Loucy (cell line): ENCODE measurements around the gene SLC50A1.

Experiments used
- H2AFZ ChIP-seq: fragments of 200-600 bp; sonication (generic); 2 replicates; pipeline ENCODE4 v1.6.0; 2016; ENCODE audit warnings: antibody characterized with exemption, mild to moderate bottlenecking, low read length, moderate library complexity
- H3F3A ChIP-seq: fragments of 200-600 bp; 2 replicates; pipeline ENCODE4 v1.6.0; 2016; ENCODE audit warnings: antibody characterized with exemption, low read depth, mild to moderate bottlenecking
- H3K27me3 ChIP-seq: fragments of 200-600 bp; sonication (generic); 2 replicates; pipeline ENCODE4 v1.6.1; 2014; ENCODE audit warnings: low read length, mild to moderate bottlenecking; ENCODE audit not compliant: insufficient read depth, poor library complexity, severe bottlenecking
- H3K36me3 ChIP-seq: fragments of 200-600 bp; sonication (generic); 2 replicates; pipeline ENCODE4 v1.6.1; 2016; ENCODE audit warnings: low read length; ENCODE audit not compliant: insufficient read depth
- H3K4me1 ChIP-seq: fragments of 200-600 bp; sonication (generic); 2 replicates; pipeline ENCODE4 v1.5.1; 2014; ENCODE audit warnings: low read length, mild to moderate bottlenecking; ENCODE audit not compliant: insufficient read depth, poor library complexity, severe bottlenecking
- H3K4me2 ChIP-seq: fragments of 200-600 bp; sonication (generic); 2 replicates; pipeline ENCODE4 v1.6.0; 2014; ENCODE audit warnings: antibody characterized with exemption, low read length, low read depth, mild to moderate bottlenecking; ENCODE audit not compliant: poor library complexity, severe bottlenecking
- H3K4me3 ChIP-seq: fragments of 200-600 bp; sonication (generic); 2 replicates; pipeline ENCODE4 v1.5.1; 2014; ENCODE audit warnings: low read length, mild to moderate bottlenecking, mixed read lengths; ENCODE audit not compliant: poor library complexity, severe bottlenecking
- H3K79me2 ChIP-seq: fragments of 200-600 bp; sonication (generic); 2 replicates; pipeline ENCODE4 v1.6.1; 2014; ENCODE audit warnings: low read length; ENCODE audit not compliant: insufficient read depth
- H3K9ac ChIP-seq: fragments of 200-600 bp; sonication (generic); 2 replicates; pipeline ENCODE4 v1.6.0; 2014; ENCODE audit warnings: mild to moderate bottlenecking, low read depth, low read length, moderate library complexity; ENCODE audit not compliant: poor library complexity, severe bottlenecking
- H3K9me2 ChIP-seq: fragments of 200-600 bp; sonication (generic); replicated peaks from 2 replicates; pipeline ENCODE4 v1.6.1; 2016; ENCODE audit warnings: low read depth, low read length, mixed read lengths
- H3K9me3 ChIP-seq: fragments of 200-600 bp; sonication (generic); 2 replicates; pipeline ENCODE4 v1.6.1; 2014; ENCODE audit warnings: mild to moderate bottlenecking, antibody characterized with exemption, low read length, low read depth; ENCODE audit not compliant: insufficient read depth
- H4K20me1 ChIP-seq: fragments of 200-600 bp; sonication (generic); 2 replicates; pipeline ENCODE4 v1.6.0; 2014; ENCODE audit warnings: antibody characterized with exemption, low read length, mild to moderate bottlenecking; ENCODE audit not compliant: insufficient read depth, poor library complexity, severe bottlenecking
- EZH2phosphoT487 ChIP-seq: fragments of 200-600 bp; IDR thresholded peaks from 2 replicates; pipeline ENCODE4 v1.6.1; 2018; ENCODE audit warnings: antibody characterized with exemption, mild to moderate bottlenecking, moderate library complexity, borderline replicate concordance
- TF ChIP-seq, protein P1 (sequence below): fragments of 200-600 bp; sonication (generic); conservative IDR thresholded peaks from 2 replicates; pipeline ENCODE4 v1.5.1; 2014; ENCODE audit warnings: mild to moderate bottlenecking, antibody characterized with exemption, low read length

SLC50A1 gene

DNA sequence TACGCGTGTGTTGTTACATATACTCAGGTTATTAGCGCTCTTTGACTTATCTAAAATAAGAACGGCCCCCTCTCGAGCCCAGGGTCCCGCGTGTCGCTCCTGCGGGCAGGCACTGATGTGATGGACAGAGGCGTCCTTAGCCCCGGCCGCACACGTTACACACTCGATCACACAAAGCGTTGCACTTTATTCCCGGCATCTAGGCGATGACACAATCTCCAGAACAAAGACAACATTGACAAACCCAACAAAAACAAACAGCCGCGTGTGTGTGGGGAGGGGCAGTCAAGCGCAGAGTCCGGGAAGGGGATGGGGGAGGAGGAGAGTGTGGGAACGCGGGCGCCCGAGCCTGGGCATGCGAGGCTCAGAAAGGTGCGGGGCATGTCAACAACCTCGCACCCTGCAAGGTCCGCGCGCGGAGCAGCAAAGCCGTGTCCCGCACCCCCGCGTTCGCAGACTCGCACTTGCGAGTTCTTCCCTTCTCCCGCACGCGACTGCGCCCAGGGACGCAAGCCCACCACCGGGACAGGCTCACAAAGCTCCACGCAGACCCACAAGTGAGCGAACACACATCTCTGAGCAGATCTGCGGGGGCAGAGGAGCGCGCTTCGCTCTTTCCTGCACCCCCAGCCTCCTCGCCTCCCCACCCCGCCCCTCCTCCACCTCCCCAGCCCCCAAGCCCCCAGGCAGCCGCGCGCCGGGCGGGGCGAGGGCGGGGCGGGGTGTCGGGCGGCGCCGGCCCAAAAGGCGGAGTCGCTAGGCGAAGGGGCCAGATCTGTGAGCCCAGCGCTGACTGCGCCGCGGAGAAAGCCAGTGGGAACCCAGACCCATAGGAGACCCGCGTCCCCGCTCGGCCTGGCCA, 8.3 kb upstream of the SLC50A1 start, which contains the start of gene EFNA1:
Gene EFNA1, plus strand, starts transcription at position 772 of the 862 bp plus-strand sequence. CDS start 102 bp downstream, outside the sequence.
- H3K4me3 ChIP-seq, result peak within 1 kb of the TSS; percentile 67
- no peaks in the 10 kb centered on the region for H3F3A ChIP-seq
- H3K4me2 ChIP-seq, result peak within 1 kb of the TSS; percentile 74
- peaks cover 19% of the 10 kb centered on the region for H3K27me3 ChIP-seq
- H3K4me1 ChIP-seq, result peaks cover 25% of the 10 kb centered on the region
- peak within 1 kb of the TSS; percentile 71 for H2AFZ ChIP-seq
- H3K36me3 ChIP-seq, result no peaks in the 10 kb centered on the region
- TF ChIP-seq EZH2phosphoT487, result no peak
- TF ChIP-seq, protein P1, sequence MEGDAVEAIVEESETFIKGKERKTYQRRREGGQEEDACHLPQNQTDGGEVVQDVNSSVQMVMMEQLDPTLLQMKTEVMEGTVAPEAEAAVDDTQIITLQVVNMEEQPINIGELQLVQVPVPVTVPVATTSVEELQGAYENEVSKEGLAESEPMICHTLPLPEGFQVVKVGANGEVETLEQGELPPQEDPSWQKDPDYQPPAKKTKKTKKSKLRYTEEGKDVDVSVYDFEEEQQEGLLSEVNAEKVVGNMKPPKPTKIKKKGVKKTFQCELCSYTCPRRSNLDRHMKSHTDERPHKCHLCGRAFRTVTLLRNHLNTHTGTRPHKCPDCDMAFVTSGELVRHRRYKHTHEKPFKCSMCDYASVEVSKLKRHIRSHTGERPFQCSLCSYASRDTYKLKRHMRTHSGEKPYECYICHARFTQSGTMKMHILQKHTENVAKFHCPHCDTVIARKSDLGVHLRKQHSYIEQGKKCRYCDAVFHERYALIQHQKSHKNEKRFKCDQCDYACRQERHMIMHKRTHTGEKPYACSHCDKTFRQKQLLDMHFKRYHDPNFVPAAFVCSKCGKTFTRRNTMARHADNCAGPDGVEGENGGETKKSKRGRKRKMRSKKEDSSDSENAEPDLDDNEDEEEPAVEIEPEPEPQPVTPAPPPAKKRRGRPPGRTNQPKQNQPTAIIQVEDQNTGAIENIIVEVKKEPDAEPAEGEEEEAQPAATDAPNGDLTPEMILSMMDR, result no peak
- no peaks in the 10 kb centered on the region for H3K9me3 ChIP-seq
- no peaks in the 10 kb centered on the region for H3K79me2 ChIP-seq
- H3K9ac ChIP-seq, result peak within 1 kb of the TSS; percentile 47
- no peaks in the 10 kb centered on the region for H4K20me1 ChIP-seq
- no peaks in the 10 kb centered on the region for H3K9me2 ChIP-seq

DNA sequence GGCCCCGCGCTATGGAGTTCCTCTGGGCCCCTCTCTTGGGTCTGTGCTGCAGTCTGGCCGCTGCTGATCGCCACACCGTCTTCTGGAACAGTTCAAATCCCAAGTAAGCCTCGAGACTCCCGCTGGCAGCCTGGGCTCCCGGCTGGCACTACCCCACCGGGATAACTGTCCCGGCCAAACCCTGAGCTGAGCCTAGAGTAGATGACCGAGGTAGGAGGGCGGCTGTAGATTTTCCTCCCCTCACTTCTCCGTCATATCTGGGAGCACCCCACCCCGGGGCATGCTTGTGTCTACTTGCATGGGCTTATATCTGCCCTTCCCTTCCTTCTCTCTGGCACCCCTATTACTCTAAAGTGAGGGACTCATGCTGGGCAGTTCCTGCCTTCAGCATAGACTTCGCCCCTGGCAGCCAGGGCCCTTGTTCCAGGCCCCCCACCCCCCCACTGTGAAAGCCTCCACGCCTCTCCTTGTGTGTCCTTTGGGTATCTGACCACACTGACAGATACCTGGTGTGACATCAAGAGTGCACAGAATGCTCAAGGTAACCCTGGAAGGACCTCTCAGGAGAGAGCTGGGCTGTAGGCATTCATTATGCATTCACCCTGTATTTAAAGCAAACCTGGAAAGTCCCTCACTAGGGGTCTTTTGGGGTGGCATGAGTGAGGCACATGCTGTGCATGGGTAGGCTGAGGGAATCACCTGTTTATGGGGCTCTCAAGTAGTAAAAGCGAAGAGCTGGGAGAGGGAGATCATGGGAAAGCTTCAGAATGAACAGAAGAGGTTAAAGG, 7.5 kb upstream of the SLC50A1 start:
- no peaks in the 10 kb centered on the region for H3K36me3 ChIP-seq
- H2AFZ ChIP-seq, result peak overlapping the region; percentile 71
- TF ChIP-seq, protein P1, result no peak
- no peak for TF ChIP-seq EZH2phosphoT487
- H3K27me3 ChIP-seq, result peaks cover 19% of the 10 kb centered on the region
- no peaks in the 10 kb centered on the region for H3F3A ChIP-seq
- no peaks in the 10 kb centered on the region for H3K9me2 ChIP-seq
- H3K4me3 ChIP-seq, result peak overlapping the region; percentile 67
- peaks cover 25% of the 10 kb centered on the region for H3K4me1 ChIP-seq
- H3K9ac ChIP-seq, result peak overlapping the region; percentile 47
- H4K20me1 ChIP-seq, result no peaks in the 10 kb centered on the region
- no peaks in the 10 kb centered on the region for H3K9me3 ChIP-seq
- no peaks in the 10 kb centered on the region for H3K79me2 ChIP-seq
- peak overlapping the region; percentile 74 for H3K4me2 ChIP-seq

DNA sequence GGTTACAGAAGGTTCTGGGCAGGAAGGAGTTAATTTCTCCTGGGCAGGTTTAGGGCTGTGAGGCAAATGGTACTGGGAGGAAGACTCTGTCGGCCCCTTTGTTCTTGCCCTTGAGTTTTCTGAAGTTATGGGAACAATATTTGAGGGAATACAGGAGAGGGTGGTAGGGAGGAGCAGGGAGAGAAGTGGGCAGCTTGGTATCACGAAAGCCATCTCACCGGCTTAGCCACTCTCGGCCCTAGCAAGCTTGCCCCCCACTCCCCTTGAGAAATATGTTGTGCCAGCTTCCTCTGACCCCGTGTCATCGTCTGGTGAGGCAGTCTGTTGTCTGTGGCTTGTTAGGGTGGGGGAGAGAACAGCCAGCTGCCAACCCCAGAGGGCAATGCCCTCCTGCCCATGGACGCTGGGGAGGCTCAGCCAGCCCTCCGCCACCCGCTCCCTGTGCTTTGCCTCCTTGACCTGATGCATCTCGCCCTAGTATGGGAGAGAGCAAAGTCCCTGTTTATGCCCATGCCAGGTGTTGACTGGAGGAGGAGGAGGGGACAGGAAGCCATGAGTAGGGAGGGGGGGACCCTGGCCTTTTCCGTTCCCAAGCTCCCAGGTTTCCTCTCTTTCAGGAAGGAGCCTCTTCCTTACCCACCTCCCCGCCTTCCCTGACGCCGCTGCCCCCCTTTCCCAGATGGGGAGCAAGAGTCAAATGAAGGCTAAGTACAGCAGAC, 6.7 kb upstream of the SLC50A1 start:
- H3K79me2 ChIP-seq, result no peaks in the 10 kb centered on the region
- no peak for TF ChIP-seq EZH2phosphoT487
- TF ChIP-seq, protein P1, result no peak
- no peak overlapping the region for H2AFZ ChIP-seq
- H4K20me1 ChIP-seq, result no peaks in the 10 kb centered on the region
- peaks cover 19% of the 10 kb centered on the region for H3K27me3 ChIP-seq
- no peaks in the 10 kb centered on the region for H3K9me3 ChIP-seq
- H3K9me2 ChIP-seq, result no peaks in the 10 kb centered on the region
- H3K9ac ChIP-seq, result peak overlapping the region; percentile 47
- peaks cover 25% of the 10 kb centered on the region for H3K4me1 ChIP-seq
- H3K4me3 ChIP-seq, result peak overlapping the region; percentile 67
- no peaks in the 10 kb centered on the region for H3K36me3 ChIP-seq
- H3F3A ChIP-seq, result no peaks in the 10 kb centered on the region
- peak overlapping the region; percentile 74 for H3K4me2 ChIP-seq
